Skin epidermis (tissue), 12 donors: ENCODE measurements around the gene ELP6.
"Not testable (repeated sequence)": the region's sequence is repeated elsewhere in the genome, so short reads cannot be mapped to it uniquely, and the experiment has no call there.

Experiments used
- H3K27ac ChIP-seq, 21 experiments: fragments of 200-600 bp; sonication (generic) in 11 of 21; one replicate each; pipeline ENCODE4 v1.5.0; 2020; ENCODE audit warnings: mild to moderate bottlenecking in 3 of 21, inconsistent platforms in 2 of 21, moderate library complexity in 2 of 21
- H3K4me3 ChIP-seq, 7 experiments: fragments of 200-600 bp; sonication (generic) in 2 of 7; one replicate each; pipeline ENCODE4 v1.5.0; 2020; ENCODE audit warnings: inconsistent platforms in 2 of 7, mild to moderate bottlenecking in 2 of 7, moderate library complexity in 1 of 7

ELP6 gene

GRCh38 chr3:47515100-47515499, 1.6 kb upstream of the ELP6 start:
- H3K27ac ChIP-seq: no peak overlapping the region

GRCh38 chr3:47512416-47513124, 942 bp downstream of the ELP6 start:
- peak overlapping the region; percentile 52 to 79 (median 68) for H3K4me3 ChIP-seq
- H3K27ac ChIP-seq: peak overlapping the region; percentile 84 to 98 (median 92)

More at GRCh38 chr3:47515100-47515499, 1.6 kb upstream of the ELP6 start:
- H3K4me3 ChIP-seq: no peak overlapping the region

GRCh38 chr3:47505267-47505666, 8.2 kb downstream of the ELP6 start:
- not testable (repeated sequence) for H3K27ac ChIP-seq, H3K4me3 ChIP-seq

- H3K27ac ChIP-seq: no peak overlapping the region
These were observed 9.4 kb downstream of the ELP6 start for GRCh38 chr3:47504113-47504512.

GRCh38 chr3:47503033-47503432, 10.5 kb downstream of the ELP6 start:
- H3K27ac ChIP-seq: no peak overlapping the region
- H3K4me3 ChIP-seq: no peak overlapping the region

More at GRCh38 chr3:47504113-47504512, 9.4 kb downstream of the ELP6 start:
- H3K4me3 ChIP-seq: no peak overlapping the region

GRCh38 chr3:47496892-47497291, 16.6 kb downstream of the ELP6 start:
- H3K4me3 ChIP-seq: no peak overlapping the region
- H3K27ac ChIP-seq: no peak overlapping the region

- Histone ChIP-seq H3K27ac (no peak overlapping the region), H3K4me3 (no peak overlapping the region)
These were observed 17.6 kb downstream of the ELP6 start for GRCh38 chr3:47495886-47496285.

GRCh38 chr3:47495111-47495510, 18.4 kb downstream of the ELP6 start:
- Histone ChIP-seq H3K4me3 (no peak overlapping the region), H3K27ac (no peak overlapping the region)

- Histone ChIP-seq H3K27ac (no peak overlapping the region), H3K4me3 (no peak overlapping the region)
These were observed 21.7 kb downstream of the ELP6 start for GRCh38 chr3:47491777-47492176.

- H3K4me3 ChIP-seq: no peak overlapping the region
- H3K27ac ChIP-seq: no peak overlapping the region
These were observed 22.3 kb downstream of the ELP6 start for GRCh38 chr3:47491186-47491585.

- Histone ChIP-seq H3K4me3 (no peak overlapping the region), H3K27ac (no peak overlapping the region)
These were observed 26.2 kb downstream of the ELP6 start for GRCh38 chr3:47487265-47487664.

GRCh38 chr3:47485812-47486211, 27.7 kb downstream of the ELP6 start:
- Histone ChIP-seq H3K27ac (no peak overlapping the region), H3K4me3 (no peak overlapping the region)

GRCh38 chr3:47482366-47482765, 31.1 kb downstream of the ELP6 start:
- Histone ChIP-seq H3K27ac (no peak overlapping the region), H3K4me3 (no peak overlapping the region)

GRCh38 chr3:47481763-47482162, 31.7 kb downstream of the ELP6 start:
- H3K4me3 ChIP-seq: not testable (repeated sequence)

GRCh38 chr3:47480267-47480666, 33.2 kb downstream of the ELP6 start:
- H3K27ac ChIP-seq, H3K4me3 ChIP-seq: not testable (repeated sequence)

More at GRCh38 chr3:47481763-47482162, 31.7 kb downstream of the ELP6 start:
- H3K27ac ChIP-seq: not testable (repeated sequence)

- Histone ChIP-seq H3K4me3 (no peak overlapping the region), H3K27ac (no peak overlapping the region)
These were observed 33.7 kb downstream of the ELP6 start for GRCh38 chr3:47479826-47480160.

- Histone ChIP-seq H3K27ac (no peak overlapping the region), H3K4me3 (no peak overlapping the region)
These were observed 35.5 kb downstream of the ELP6 start for GRCh38 chr3:47478022-47478421.

- Histone ChIP-seq H3K27ac (peak overlapping the region in 9 of 21 experiments; percentile 7 to 94 (median 86)), H3K4me3 (peak overlapping the region in 3 of 7 experiments; percentile 71 to 99 (median 99))
These were observed 36.8 kb downstream of the ELP6 start for GRCh38 chr3:47476644-47477199.

GRCh38 chr3:47476330-47476626, 37.2 kb downstream of the ELP6 start:
- Histone ChIP-seq H3K4me3 (peak overlapping the region; percentile 71 to 99 (median 98)), H3K27ac (peak overlapping the region; percentile 28 to 95 (median 87))

GRCh38 chr3:47475570-47476329, 37.8 kb downstream of the ELP6 start, which contains the start of gene SCAP:
SCAP (minus strand) TSS chr3:47475941; CDS start chr3:47442993, 32,948 bp downstream.
- Histone ChIP-seq H3K4me3 (peak within 1 kb of the TSS; percentile 71 to 99 (median 98)), H3K27ac (peak within 1 kb of the TSS; percentile 28 to 95 (median 88))

- peak overlapping the region in 20 of 21 experiments; percentile 68 to 95 (median 88) for H3K27ac ChIP-seq
- H3K4me3 ChIP-seq: peak overlapping the region; percentile 71 to 99 (median 98)
These were observed 38.4 kb downstream of the ELP6 start for GRCh38 chr3:47475029-47475569.
